GM19452 (cell line): ENCODE data around the gene XRRA1.
"Not testable (repeated sequence)": the region's sequence is repeated elsewhere in the genome, so short reads cannot be mapped to it uniquely, and the experiment has no call there.

Experiments
- ATAC-seq: cut with Tn5 transposase; IDR thresholded peaks from one replicate; pipeline ENCODE4 v1.9.1; 2021; ENCODE audit not compliant: unreplicated experiment

The XRRA1 gene, protein sequence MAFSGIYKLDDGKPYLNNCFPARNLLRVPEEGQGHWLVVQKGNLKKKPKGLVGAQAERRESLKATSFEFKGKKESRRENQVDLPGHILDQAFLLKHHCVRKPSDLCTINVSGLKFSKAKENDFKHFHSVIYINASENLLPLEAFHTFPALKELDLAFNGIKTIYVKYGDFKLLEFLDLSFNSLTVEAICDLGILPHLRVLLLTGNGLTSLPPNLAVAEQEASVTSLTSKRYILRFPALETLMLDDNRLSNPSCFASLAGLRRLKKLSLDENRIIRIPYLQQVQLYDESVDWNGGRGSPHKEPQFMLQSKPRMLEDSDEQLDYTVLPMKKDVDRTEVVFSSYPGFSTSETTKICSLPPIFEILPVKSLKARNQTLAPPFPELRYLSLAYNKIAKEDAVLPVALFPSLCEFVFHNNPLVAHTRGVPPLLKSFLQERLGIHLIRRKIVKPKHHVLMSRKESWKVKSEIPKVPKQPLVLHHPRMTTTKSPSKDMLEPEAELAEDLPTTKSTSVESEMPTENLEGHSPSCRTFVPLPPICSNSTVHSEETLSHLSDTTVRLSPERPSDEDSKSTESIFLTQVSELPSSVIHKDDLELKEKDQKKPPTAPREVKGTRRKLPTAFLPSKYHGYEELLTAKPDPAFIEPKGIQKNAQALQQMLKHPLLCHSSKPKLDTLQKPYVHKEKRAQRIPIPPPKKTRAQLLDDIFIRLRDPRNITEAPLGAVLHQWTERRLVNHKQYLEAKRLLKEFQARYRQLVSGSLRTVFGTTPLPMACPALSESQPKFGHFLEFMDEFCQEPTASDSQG

DNA sequence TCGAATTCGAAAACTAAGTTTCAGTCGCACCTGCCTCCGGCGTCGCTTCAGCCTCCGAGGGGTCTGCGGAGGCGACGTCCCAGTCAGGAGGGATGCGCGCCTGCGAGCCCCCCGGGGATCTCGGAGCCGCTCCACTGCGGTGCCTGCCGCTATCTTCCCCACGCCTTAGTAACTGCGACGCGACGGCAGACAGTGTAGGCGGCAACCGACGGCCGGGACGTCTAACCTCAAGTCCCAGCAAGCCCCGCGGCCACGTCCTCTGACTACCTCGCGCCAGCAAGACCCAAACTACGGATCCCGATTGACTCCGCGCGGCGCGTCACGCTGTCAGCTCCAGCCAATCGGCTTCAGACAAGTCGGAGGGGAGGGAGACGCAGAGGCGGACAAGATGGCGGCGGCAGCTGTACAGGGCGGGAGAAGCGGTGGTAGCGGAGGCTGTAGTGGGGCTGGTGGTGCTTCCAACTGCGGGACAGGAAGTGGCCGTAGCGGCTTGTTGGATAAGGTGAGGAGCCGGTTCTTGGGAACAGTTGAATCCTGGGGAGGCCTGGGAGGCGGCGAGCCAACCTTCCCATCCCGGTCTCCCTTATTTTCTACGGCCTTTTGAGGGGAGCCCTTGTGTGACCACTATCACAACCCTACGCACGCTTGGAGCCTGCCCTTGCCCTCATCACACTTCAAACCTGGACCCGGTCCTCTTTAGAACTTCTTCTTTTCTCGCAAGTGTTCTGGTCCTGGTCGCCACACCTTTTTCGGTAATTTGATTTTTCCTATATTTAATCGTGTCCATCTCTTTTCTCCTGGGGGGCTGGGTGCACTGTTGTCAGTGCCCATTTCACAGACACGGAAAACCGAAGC is at the start of gene XRRA1, which contains the start of gene SPCS2:
TSS of gene XRRA1 (minus strand) at position 194 of the 855 bp plus-strand sequence. CDS start 8,213 bp downstream, outside the sequence.
TSS of gene SPCS2 (plus strand) at position 369 of the 855 bp plus-strand sequence. CDS start at position 389, 20 bp downstream.
- peak; percentile 88 for ATAC-seq

DNA sequence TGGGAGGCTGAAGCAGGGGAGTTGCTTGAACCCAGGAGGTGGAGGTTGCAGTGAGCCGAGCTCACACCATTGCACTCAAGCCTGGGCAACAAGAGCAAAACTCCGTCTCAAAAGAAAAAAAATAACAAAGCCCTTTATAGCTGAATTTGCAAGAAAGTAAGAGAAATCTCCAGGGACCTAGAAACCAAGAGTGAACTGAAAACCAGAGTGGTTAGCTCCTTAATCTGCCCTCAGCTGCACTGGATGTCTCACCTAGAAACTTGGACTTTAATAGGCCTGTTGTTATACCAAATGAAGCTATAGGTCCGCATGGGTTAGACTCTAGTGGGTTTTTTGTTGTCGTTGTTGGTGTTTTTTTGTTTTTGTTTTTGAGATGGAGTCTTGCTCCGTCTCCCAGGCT is 44.0 kb upstream of the XRRA1 start:
- ATAC-seq = no peak

DNA sequence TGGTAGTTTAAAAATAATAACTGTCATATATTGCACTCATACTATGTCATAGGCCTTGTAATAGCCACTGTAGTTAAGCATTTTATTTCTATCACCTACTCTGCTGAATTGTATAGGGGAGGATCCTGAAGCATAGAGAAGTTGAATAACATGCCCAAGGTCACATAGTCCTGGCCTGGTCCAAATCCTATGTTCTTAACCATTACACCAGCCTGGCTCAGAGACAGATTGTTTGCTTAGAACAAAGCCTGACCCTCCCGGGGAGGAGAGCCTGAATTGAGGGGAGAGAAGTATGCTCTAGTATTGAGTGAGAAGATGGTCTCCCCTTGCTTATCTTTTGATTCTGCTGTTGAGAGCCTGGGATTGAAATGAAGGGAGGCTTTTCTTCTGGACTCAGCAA is 42.0 kb upstream of the XRRA1 start:
- ATAC-seq = no peak

DNA sequence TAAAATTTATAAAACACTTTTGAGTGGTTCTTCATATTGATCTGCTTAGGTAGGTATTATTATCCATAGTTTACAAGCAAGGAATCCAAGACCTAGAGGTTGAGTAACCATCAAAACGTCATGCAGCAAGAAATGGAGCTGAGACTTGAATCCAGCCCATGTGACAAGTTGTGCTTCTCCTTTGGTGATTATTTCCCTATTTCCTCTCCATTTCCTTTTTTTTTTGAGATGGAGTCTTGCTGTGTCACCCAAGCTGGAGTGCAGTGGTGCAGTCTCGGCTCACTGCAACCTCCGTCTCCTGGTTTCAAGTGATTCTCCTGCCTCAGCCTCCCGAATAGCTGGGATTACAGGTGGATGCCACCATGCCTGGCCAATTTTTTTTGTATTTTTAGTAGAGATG is 41.3 kb upstream of the XRRA1 start:
- ATAC-seq = not testable (repeated sequence)

DNA sequence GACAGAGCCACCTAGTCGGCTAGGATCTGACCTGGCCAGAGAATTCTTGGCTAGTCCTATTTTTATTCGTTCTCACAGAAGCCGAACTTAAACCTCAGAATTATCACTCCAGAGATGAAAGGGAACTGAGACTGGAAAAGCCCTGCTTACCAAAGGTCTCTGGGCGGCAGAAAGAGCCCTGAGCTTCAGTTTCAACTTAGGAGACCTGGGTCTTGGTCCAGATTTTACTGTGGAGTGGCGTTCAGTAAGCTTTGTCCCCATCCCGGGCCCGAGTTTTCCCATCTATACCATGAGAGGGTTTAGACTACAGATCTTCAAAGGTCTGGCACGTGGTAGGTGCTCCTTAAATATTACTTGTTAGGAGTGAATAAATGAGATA is 40.4 kb upstream of the XRRA1 start:
- peak; percentile 5 for ATAC-seq

DNA sequence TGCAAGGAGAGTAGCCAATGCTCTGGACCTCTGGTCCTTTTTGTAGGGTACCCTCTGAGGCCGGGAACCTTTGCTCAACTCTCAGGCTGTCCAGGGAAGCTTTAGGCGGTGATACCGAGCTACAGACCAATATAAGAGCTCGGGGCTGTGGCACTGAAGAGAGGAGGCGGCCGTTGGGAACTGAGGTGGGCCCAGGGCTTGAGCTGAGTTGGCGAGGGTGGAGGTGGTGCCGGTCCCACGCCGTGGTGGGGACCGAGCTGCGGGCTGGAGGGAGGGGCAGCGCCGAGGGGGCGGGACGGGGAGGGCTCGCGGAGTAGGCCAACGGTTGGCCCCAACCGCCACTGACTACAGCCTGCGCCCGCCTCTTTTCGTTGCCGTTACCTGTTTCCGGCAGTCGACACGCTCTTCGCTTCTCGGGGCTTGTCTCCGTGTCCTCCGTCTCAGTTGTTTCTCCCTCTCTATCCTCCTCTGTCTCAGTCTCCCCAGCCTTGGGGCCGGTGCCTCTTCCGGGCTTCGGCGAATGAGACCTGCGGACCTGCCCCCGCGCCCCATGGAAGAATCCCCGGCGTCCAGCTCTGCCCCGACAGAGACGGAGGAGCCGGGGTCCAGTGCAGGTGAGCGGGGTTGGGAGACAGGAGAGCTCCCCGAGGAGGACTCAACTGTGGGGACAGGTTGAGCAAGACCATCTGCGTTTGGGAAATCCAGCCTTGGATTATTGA is 39.8 kb upstream of the XRRA1 start, which contains the start of gene NEU3:
TSS of gene NEU3 (plus strand) at position 393 of the 719 bp plus-strand sequence. CDS start at position 521, 128 bp downstream.
- peak; percentile 75 for ATAC-seq

DNA sequence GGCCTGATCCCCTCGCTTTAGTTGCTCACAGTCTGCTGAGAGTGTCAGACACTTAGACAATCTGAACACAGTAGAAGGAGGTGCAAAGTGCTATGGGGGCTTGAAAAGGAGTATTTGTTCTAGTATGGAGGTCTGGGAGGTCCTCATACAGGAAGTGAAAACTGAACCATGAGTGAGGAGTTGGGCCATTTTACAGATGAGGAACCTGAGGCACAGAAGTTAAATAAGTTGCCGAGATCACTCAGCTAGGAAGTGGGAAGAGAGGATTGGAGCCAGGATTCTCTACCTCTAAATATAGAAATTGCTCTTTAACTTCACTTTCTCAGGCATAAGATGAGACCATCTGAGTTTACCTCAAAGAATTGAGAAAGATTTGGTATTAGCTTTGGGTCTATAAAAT is 35.8 kb upstream of the XRRA1 start:
- ATAC-seq = no peak

DNA sequence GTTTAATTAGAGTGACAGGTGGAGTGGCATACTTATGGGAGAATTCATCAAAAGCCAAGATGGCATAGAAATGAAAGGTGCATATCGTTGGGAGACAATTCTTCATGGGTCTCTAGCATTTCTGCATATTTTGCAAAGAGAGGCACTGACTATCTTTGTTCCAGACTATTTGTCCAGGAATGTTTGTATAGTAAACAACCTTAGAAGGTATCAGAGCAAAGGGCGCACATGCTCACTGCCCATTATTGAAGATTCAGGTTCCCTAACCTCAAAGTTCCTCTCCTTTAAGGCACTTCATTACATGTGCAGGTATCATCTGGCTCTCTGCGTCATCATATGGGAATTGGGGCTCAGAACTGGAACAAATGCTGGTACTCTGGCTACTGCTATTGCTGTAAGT is 35.2 kb upstream of the XRRA1 start:
- ATAC-seq = no peak

DNA sequence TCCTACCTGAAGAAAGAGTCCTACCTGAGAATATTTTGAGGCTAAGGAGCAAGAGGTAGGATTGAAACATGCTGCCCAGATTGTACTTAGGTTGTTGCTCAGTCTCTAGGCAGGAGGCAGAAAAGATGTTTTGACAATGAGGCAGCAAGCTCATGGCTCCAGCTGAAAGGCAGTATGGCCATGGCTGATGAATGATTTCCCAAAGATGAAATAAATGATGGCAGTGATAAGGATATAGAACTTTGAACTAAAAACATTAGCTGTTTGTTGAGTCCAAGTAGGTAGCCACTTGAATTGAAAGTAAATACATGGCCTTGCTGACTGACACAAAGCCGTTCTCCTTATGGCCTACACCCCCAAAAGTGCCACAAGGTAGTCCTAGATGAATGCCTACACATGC is 33.0 kb upstream of the XRRA1 start:
- ATAC-seq = no peak

DNA sequence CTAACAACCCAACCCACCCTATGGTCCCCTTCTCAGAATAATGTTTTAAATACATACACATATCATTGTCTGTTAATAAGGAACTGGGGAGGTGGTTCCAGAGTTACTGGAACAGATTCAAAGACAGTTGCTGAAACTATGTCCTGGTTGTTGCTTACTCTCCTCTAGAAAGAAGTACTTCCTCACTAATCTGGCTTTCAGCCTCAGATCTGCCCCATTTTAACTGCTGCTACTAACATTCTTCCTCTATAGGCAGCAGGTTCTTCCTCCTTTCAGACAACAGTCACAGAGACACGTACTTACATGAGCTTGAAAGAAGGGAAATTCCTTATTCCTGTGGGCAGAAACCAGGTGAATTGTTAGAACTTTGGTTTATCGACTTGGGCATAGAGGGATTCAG is 31.7 kb upstream of the XRRA1 start:
- no peak for ATAC-seq

DNA sequence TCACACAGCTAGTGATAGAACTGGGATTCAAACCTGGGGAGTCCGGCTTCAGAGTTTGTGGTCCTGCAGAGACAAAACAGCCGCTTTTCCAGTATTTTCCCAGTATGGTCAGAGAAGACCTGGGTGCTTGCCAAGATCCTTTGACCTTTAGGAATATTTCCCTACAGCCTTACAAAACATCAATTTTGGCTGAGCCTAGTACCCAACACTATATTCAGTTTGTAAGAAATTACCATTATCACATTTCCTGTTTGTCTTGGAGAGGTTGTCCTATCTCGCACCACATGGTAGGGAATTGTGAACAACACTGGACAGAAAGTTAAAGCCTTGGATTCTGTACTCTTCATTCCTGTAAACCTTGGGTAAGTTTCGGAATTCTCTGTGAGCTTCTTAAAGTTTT is 29.1 kb upstream of the XRRA1 start:
- ATAC-seq = no peak

DNA sequence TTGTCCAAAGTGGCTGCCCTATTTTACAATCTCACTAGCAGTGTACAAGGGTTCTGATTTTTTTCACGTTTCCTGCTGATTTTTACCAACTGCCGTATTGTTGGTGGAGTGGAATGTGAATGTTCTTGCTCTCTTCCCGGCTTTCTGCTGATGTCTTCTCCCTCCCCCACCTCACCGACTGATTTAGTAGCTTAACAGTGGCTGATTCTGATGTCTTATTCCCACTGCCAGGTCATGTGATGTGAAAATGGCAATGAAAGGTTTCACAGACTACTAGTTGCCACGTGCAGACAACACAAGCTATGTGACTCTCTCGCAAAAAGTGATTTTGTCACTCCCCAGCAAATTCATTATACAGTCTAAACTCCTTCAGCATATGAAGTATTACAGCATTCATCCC is 22.5 kb upstream of the XRRA1 start:
- no peak for ATAC-seq

DNA sequence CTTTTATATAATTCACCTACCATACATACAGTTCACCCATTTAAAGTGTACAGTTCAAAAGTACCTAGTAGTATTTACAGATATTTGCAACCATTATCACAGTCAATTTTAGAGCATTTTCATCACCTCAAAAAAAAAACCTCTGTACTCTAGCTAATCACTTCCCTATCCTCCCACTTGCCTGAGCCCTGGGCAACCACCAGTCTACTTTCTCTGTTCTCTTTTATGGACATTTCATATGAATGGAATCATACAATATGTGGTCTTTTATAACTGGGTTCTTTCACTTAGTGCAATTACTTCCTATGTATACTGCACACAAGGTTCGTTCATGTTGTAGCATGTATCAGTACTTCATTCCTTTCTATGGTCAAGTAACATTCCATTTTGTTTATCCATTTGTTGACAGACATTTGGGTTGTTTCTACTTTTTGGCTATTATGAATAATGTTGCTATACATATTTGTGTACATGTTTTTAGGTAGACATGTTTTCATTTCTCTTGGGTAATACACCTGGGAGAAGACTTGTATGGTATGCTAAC is 22.0 kb upstream of the XRRA1 start:
- no peak for ATAC-seq

DNA sequence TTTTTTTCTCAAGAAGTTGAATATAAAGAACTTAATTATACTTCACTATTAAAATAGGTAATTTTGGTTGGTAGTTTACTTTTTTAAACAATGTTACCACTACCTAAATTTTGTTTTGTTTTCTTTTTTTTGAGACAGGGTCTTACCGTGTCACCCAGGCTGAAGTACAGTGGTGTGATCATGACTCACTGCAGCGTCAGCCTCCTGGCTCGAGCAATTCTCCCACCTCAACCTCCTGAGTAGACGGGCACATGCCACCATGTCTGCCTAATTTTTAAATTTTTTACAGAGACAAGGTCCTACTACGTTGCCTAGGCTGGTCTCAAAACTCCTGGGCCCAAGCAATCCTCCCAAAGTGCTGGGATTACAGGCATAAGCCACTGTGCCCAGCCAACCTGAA is 17.8 kb upstream of the XRRA1 start:
- ATAC-seq = no peak

DNA sequence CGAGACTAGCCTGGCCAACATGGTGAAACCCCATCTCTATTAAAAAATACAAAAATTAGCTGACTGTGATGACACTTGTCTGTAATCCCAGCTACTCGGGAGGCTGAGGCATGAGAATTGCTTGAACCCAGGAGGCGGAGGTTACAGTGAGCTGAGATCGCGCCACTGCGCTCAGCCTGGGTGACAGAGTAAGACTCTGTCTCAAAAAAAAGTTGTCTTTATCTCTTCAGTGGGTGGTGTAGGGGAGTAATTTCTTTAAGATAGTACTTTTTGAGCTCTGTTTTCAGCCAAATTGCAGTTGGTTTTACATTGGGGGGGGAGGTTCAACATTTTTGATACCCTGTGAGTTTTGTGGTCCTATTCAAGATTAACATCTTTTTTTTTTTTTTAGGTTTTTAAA is 11.2 kb upstream of the XRRA1 start:
- not testable (repeated sequence) for ATAC-seq

DNA sequence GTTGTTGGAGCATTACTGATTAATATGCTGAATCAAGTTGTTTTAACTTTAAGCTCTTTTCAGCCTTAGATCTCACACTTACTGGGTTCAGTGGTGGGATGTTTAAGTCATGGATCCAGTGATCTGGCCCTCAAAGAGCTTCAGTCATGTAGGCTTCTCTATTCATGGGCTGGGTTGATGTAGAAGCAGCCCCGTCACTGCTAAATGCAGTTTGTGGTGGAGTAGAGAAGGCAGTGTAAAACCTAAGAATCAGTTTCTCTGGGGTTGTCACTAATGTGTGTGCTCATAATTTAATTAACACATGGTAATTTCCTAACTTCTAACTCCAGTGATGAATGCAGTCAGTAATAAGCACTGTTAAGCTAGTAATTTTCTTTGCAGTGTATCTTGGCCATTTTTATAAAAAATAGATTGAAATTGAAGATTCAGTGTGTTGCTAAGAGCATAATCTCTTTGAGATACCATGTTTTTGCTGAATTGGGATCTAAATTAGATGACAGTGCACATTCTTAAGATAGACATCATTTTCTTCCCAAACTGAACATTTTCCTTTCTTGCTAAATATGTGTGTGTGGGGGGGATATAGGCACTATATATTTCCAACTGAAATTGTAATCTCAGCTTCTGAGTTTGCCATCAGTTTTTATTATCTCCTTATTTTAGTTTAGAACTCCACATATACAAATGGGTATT is 9.2 kb upstream of the XRRA1 start:
- ATAC-seq = no peak

DNA sequence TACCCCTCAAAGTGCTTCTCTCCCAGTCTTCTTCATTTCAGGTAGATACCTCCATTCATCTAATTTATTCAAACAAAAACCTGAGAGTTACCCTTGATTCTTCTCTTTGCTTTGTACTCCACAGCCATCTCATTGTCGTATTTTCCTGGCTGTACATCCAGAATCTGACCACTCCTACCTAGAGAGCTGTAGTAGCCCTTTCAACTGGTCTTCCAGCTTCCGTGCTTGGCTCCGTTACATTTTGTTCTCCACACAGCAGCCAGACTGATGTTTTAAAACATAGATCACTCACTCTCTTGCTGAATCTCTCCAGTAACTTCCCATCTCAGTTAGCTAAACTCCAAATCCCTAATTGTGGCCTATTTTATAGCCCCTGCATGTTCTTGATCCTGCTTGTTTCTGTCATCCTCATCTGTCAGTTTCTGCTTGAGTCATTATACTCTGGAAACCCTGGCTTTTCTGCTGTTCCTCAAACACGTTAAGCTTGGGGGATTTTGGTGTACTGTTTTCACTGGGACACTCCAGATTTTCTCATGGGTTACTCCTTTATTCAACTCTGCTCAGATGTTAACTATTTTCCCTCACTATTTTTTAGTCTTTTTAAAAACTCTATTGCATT is 7.6 kb upstream of the XRRA1 start:
- ATAC-seq = no peak

DNA sequence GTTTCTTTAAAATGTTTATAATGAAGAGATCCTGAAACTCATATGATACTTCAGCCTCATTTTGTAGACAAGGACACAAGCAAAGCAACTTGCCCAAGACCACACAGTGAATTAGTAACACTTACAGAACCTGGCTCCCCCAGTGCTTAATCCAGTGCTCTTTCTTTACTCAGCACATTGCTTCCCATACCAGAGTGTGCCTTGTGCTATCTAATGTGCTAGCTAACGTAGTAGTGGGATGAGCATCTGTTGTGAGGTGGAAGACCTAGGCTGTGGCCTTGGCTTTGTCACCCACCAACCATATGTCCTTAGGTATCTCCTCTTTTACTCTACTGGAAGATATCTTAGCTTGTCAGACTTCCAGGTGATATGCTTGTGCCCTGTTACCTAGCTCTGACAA is 5.3 kb upstream of the XRRA1 start:
- no peak for ATAC-seq

DNA sequence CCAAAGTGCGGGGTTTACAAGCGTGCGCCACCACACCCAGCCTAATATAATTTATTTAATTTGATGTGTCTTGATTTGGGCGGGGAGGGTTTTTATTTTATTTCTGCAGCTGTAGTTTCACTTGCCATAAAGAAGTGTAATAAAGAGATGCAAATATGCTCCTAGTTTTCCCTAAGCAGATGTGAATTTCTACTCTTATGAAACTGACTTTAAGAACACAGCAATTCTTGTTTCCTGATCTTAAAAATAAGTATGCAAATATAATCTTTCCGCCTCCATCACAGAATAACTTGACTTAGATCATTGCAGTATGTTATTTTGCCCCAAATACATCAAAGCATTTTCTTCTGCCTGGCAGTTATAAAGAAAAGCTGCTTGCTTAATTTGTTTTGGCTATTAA is 4.6 kb upstream of the XRRA1 start:
- no peak for ATAC-seq
